Esophagus squamous epithelium (tissue), 4 donors: ENCODE measurements around the gene HSF2BP.

Experiments
- POLR2A ChIP-seq, 4 donors: fragments of 450-650 bp; IDR thresholded peaks; one replicate each; pipeline ENCODE4 v1.6.1; 2017; ENCODE audit warnings: antibody characterized with exemption in 4 of 4, mild to moderate bottlenecking in 4 of 4, moderate library complexity in 3 of 4
- TF ChIP-seq, protein P1 (sequence below), 6 experiments: fragments of 450-650 bp in 4 of 6; fragments of 200-600 bp in 2 of 6; sonication (generic) in 2 of 6; IDR thresholded peaks; one replicate each; pipeline ENCODE4 v1.5.1; 2016 to 2019; ENCODE audit warnings: antibody characterized with exemption in 6 of 6, mild to moderate bottlenecking in 4 of 6, moderate library complexity in 4 of 6

DNA sequence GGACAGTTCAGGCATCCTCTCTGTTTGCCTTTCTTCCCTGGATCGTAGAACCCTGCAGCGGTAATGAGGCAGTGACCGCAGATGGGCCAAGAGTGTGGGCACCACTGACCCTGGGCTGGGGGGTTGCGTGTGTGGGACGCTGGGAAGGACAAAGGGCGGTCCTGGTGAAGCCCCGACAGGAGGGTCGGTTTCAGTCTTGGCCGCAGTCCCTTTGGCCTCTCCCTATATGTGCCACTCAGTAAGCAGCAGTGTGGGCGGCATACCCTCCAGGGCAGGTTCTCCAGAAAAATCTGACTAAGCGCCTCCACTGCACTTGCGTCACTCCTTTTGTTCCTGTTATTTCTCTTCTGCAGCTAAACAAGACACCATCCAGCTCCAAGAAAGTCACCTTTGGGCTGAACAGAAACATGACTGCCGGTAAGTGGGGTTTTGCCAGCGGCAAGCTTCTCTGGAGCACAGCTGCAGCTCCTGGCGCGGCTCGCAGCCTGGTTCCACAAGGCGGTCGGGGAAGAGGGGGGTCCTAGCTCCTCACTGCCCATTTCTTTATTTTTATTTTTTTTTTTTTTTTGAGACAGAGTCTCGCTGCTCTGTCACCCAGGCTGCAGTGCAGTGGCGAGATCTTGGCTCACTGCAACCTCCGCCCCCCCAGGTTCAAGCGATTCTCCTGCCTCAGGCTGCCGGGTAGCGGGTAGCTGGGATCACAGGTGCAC lies 32.0 kb upstream of the HSF2BP start:
- TF ChIP-seq POLR2A (IDR thresholded peaks at IDR 0.05): no peak
- TF ChIP-seq, protein P1, sequence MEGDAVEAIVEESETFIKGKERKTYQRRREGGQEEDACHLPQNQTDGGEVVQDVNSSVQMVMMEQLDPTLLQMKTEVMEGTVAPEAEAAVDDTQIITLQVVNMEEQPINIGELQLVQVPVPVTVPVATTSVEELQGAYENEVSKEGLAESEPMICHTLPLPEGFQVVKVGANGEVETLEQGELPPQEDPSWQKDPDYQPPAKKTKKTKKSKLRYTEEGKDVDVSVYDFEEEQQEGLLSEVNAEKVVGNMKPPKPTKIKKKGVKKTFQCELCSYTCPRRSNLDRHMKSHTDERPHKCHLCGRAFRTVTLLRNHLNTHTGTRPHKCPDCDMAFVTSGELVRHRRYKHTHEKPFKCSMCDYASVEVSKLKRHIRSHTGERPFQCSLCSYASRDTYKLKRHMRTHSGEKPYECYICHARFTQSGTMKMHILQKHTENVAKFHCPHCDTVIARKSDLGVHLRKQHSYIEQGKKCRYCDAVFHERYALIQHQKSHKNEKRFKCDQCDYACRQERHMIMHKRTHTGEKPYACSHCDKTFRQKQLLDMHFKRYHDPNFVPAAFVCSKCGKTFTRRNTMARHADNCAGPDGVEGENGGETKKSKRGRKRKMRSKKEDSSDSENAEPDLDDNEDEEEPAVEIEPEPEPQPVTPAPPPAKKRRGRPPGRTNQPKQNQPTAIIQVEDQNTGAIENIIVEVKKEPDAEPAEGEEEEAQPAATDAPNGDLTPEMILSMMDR (IDR thresholded peaks at IDR 0.05): no peak
